Measurements from ENCODE around the gene ROCK2.

GRCh38 chr2:11163439-11164317, 180.8 kb downstream of the ROCK2 start:
- TF ChIP-seq CTCF (IDR thresholded peaks at IDR 0.05; ENCODE audit: low read depth, low read length, missing input control) (no peak), TAF1 (conservative IDR thresholded peaks at IDR 0.05) (no peak), GABPA (IDR thresholded peaks at IDR 0.05 in 1 of 2, conservative IDR thresholded peaks at IDR 0.05 in 1 of 2) (no peak), SP1 (IDR thresholded peaks at IDR 0.05) (no peak), YY1 (IDR thresholded peaks at IDR 0.05) (no peak), RAD21 (IDR thresholded peaks at IDR 0.05) (no peak), JUND (IDR thresholded peaks at IDR 0.05) (no peak), FOXA2 (IDR thresholded peaks at IDR 0.05) (no peak), FOXA1 (IDR thresholded peaks at IDR 0.05) (no peak)
- TF ChIP-seq, protein P1, sequence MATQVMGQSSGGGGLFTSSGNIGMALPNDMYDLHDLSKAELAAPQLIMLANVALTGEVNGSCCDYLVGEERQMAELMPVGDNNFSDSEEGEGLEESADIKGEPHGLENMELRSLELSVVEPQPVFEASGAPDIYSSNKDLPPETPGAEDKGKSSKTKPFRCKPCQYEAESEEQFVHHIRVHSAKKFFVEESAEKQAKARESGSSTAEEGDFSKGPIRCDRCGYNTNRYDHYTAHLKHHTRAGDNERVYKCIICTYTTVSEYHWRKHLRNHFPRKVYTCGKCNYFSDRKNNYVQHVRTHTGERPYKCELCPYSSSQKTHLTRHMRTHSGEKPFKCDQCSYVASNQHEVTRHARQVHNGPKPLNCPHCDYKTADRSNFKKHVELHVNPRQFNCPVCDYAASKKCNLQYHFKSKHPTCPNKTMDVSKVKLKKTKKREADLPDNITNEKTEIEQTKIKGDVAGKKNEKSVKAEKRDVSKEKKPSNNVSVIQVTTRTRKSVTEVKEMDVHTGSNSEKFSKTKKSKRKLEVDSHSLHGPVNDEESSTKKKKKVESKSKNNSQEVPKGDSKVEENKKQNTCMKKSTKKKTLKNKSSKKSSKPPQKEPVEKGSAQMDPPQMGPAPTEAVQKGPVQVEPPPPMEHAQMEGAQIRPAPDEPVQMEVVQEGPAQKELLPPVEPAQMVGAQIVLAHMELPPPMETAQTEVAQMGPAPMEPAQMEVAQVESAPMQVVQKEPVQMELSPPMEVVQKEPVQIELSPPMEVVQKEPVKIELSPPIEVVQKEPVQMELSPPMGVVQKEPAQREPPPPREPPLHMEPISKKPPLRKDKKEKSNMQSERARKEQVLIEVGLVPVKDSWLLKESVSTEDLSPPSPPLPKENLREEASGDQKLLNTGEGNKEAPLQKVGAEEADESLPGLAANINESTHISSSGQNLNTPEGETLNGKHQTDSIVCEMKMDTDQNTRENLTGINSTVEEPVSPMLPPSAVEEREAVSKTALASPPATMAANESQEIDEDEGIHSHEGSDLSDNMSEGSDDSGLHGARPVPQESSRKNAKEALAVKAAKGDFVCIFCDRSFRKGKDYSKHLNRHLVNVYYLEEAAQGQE (IDR thresholded peaks at IDR 0.05), result no peak
